ENCODE data around the gene DNAJC7.

DNAJC7 gene

GRCh38 chr17:41974658-41975057 lies 42.6 kb downstream of the DNAJC7 start:
- DNase-seq = no peak

- no peak for DNase-seq
Observed at GRCh38 chr17:41974031-41974430, 43.2 kb downstream of the DNAJC7 start.

- no peak for DNase-seq
Observed at GRCh38 chr17:41973408-41973811, 43.8 kb downstream of the DNAJC7 start.

GRCh38 chr17:41972571-41973407 lies 44.5 kb downstream of the DNAJC7 start:
- DNase-seq = peak; percentile 51

GRCh38 chr17:41971721-41972523 lies 45.3 kb downstream of the DNAJC7 start:
- no peak for DNase-seq

- no peak for DNase-seq
Observed at GRCh38 chr17:41970901-41971331, 46.3 kb downstream of the DNAJC7 start.

- no peak for DNase-seq
Observed at GRCh38 chr17:41968676-41969075, 48.6 kb downstream of the DNAJC7 start.

GRCh38 chr17:41967921-41968578 lies 49.2 kb downstream of the DNAJC7 start:
- DNase-seq = no peak

GRCh38 chr17:41967141-41967920 lies 49.9 kb downstream of the DNAJC7 start:
- peak; percentile 60 for DNase-seq

GRCh38 chr17:41966463-41967140 lies 50.6 kb downstream of the DNAJC7 start, which contains the start of gene CNP:
Gene CNP, plus strand, starts transcription at chr17:41966795. Its CDS starts 90 bp downstream, at chr17:41966885.
- peak; percentile 93 for DNase-seq

- peak; percentile 97 for DNase-seq
Observed at GRCh38 chr17:41965694-41966462, 51.4 kb downstream of the DNAJC7 start.

- DNase-seq = peak; percentile 91
Observed at GRCh38 chr17:41962768-41963434, 54.3 kb downstream of the DNAJC7 start.

- DNase-seq = no peak
Observed at GRCh38 chr17:41962111-41962510, 55.1 kb downstream of the DNAJC7 start.

GRCh38 chr17:41959336-41960095 lies 57.7 kb downstream of the DNAJC7 start:
- DNase-seq = peak; percentile 90

GRCh38 chr17:41959030-41959335 lies 58.3 kb downstream of the DNAJC7 start:
- DNase-seq = no peak

GRCh38 chr17:41957869-41958439 lies 59.3 kb downstream of the DNAJC7 start:
- peak; percentile 58 for DNase-seq

- DNase-seq = no peak
Observed at GRCh38 chr17:41957031-41957868, 60.0 kb downstream of the DNAJC7 start.

- no peak for DNase-seq
Observed at GRCh38 chr17:41956522-41956921, 60.7 kb downstream of the DNAJC7 start.
